ENCODE results near the gene YIPF3. TPM values are rescaled to one million over a fixed set of nuclear protein-coding genes. Genes with fewer than 3 reads are reported as not detected.
A peak's percentile ranks its signal among the peaks of the same experiment; 100 is the strongest.
"Not testable (repeated sequence)": the region's sequence is repeated elsewhere in the genome, so short reads cannot be mapped to it uniquely, and the experiment has no call there.

YIPF3 gene
- total RNA-seq, 1 donor from 2014 or later, result 136 TPM

GRCh38 chr6:43504756-43505593 lies 11.8 kb downstream of the YIPF3 start:
- DNase-seq (ENCODE audit: low spot score, unreplicated experiment), result no peak

GRCh38 chr6:43503443-43503842 lies 13.3 kb downstream of the YIPF3 start:
- Mint-ChIP-seq H3K9me3 (ENCODE audit: low read depth) (no peaks in the 10 kb centered on the region), H3K4me1 (ENCODE audit: low read depth) (no peaks in the 10 kb centered on the region), H3K36me3 (ENCODE audit: insufficient read depth) (peaks cover 19% of the 10 kb centered on the region), H3K4me3 (ENCODE audit: low read depth) (no peak overlapping the region), H3K27ac (peak overlapping the region; percentile 43), H3K27me3 (peaks cover 10% of the 10 kb centered on the region)
- TF ChIP-seq CTCF (IDR thresholded peaks at IDR 0.05; ENCODE audit: unreplicated experiment), result no peak
- no peak for DNase-seq (ENCODE audit: low spot score, unreplicated experiment)

More at GRCh38 chr6:43504756-43505593, 11.8 kb downstream of the YIPF3 start:
- Mint-ChIP-seq H3K36me3 (ENCODE audit: insufficient read depth) (peaks cover 17% of the 10 kb centered on the region), H3K4me3 (ENCODE audit: low read depth) (no peak overlapping the region), H3K27ac (no peak overlapping the region), H3K9me3 (ENCODE audit: low read depth) (no peaks in the 10 kb centered on the region), H3K27me3 (peaks cover 20% of the 10 kb centered on the region), H3K4me1 (ENCODE audit: low read depth) (peaks cover 4% of the 10 kb centered on the region)
- TF ChIP-seq CTCF (IDR thresholded peaks at IDR 0.05; ENCODE audit: unreplicated experiment), result no peak

- peaks cover 3% of the 10 kb centered on the region for H3K27me3 Mint-ChIP-seq
- no peaks in the 10 kb centered on the region for H3K4me1 Mint-ChIP-seq (ENCODE audit: low read depth)
- no peak overlapping the region for H3K27ac Mint-ChIP-seq
- no peak for DNase-seq (ENCODE audit: low spot score, unreplicated experiment)
- no peaks in the 10 kb centered on the region for H3K9me3 Mint-ChIP-seq (ENCODE audit: low read depth)
- TF ChIP-seq CTCF (IDR thresholded peaks at IDR 0.05; ENCODE audit: unreplicated experiment), result no peak
- peaks cover 19% of the 10 kb centered on the region for H3K36me3 Mint-ChIP-seq (ENCODE audit: insufficient read depth)
- no peak overlapping the region for H3K4me3 Mint-ChIP-seq (ENCODE audit: low read depth)
Measured at GRCh38 chr6:43502666-43503065, 14.1 kb downstream of the YIPF3 start.

- Mint-ChIP-seq H3K27me3 (no peaks in the 10 kb centered on the region), H3K36me3 (ENCODE audit: insufficient read depth) (peaks cover 17% of the 10 kb centered on the region), H3K27ac (no peak overlapping the region), H3K4me1 (ENCODE audit: low read depth) (peaks cover 1% of the 10 kb centered on the region), H3K4me3 (ENCODE audit: low read depth) (no peak overlapping the region), H3K9me3 (ENCODE audit: low read depth) (no peaks in the 10 kb centered on the region)
- DNase-seq (ENCODE audit: low spot score, unreplicated experiment), result no peak
- no peak for TF ChIP-seq CTCF (IDR thresholded peaks at IDR 0.05; ENCODE audit: unreplicated experiment)
Measured at GRCh38 chr6:43500921-43501320, 15.8 kb downstream of the YIPF3 start.

GRCh38 chr6:43499028-43499815 lies 17.5 kb downstream of the YIPF3 start:
- no peak for DNase-seq (ENCODE audit: low spot score, unreplicated experiment)
- no peak for TF ChIP-seq CTCF (IDR thresholded peaks at IDR 0.05; ENCODE audit: unreplicated experiment)
- no peak overlapping the region for H3K4me3 Mint-ChIP-seq (ENCODE audit: low read depth)
- no peaks in the 10 kb centered on the region for H3K27me3 Mint-ChIP-seq
- peaks cover 1% of the 10 kb centered on the region for H3K4me1 Mint-ChIP-seq (ENCODE audit: low read depth)
- no peaks in the 10 kb centered on the region for H3K9me3 Mint-ChIP-seq (ENCODE audit: low read depth)
- no peak overlapping the region for H3K27ac Mint-ChIP-seq
- peaks cover 13% of the 10 kb centered on the region for H3K36me3 Mint-ChIP-seq (ENCODE audit: insufficient read depth)

- not testable (repeated sequence) for H3K4me3 Mint-ChIP-seq (ENCODE audit: low read depth); H3K4me1 Mint-ChIP-seq (ENCODE audit: low read depth); H3K27me3 Mint-ChIP-seq; H3K9me3 Mint-ChIP-seq (ENCODE audit: low read depth); H3K36me3 Mint-ChIP-seq (ENCODE audit: insufficient read depth); DNase-seq (ENCODE audit: low spot score, unreplicated experiment); H3K27ac Mint-ChIP-seq
Measured at GRCh38 chr6:43498291-43498690, 18.4 kb downstream of the YIPF3 start.

Data from progenitor cell of endocrine pancreas (in vitro differentiated cells).